Measurements from ENCODE around the gene CD164.
"Not testable (repeated sequence)": the region's sequence is repeated elsewhere in the genome, so short reads cannot be mapped to it uniquely, and the experiment has no call there.

Gene CD164

DNA sequence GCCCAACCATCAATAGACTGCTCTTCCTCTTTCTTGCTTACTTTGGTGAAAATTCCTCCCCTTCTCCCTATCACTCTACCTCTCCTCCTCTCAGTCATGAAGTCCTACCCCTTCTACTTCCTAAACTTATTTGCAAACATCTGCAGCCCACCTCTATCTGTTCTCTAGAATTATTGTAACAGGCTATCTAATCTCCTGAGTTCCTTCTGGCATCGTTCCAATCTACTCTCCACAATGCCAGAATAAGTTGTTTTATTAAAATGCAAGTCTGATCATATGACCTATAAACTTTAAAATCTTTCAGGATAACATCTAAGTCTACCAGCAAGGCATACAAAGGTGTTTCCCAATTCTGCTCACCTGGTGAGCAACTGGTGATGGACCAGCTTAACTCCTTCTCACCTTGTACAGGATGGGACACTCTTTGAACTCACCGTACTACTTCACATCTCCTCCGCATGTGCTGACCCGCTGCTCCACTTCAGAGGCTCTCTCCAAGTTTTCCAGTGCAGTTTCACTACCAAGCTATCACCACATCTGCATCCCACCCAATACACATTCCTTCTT is 7.9 kb downstream of the CD164 start:
- DNase-seq, result no peak

DNA sequence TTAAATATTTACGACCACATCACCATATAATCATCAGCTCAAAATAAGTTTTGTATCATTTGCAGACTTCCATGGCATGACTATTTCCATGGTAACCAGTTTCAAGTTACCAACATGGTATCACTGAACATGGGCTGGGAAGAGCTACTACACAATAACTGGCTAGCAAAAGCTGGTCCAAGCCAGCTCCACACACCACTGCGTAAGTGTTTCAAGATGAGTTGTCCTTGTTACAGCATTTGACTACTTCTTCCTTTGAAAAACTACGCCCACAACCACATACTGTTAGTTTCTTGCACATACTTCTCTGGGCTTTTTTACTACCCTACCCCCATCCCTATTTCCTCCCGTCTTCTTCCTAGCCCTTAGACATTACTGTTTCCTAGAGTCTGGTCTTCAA is 8.5 kb downstream of the CD164 start:
- DNase-seq, result no peak

DNA sequence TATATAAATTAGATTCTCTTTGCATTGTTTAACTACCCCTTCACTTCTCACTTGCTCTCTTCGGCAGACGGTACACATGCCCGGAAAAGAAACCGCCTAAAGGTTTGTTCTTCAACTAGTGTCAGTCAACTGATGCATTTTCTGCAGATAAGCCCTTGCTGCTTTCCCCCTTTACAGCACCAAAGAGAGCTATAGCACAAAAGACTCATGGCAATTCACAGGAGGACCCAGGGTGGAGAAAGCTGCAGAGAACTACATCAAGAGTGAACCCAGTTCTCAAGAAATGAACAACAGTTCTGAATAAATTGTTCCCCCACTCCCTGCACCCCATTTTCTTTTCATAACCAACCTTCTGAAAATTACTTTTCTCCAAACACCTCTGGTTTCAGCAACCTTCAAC is 8.9 kb downstream of the CD164 start:
- DNase-seq, result peak; percentile 52

DNA sequence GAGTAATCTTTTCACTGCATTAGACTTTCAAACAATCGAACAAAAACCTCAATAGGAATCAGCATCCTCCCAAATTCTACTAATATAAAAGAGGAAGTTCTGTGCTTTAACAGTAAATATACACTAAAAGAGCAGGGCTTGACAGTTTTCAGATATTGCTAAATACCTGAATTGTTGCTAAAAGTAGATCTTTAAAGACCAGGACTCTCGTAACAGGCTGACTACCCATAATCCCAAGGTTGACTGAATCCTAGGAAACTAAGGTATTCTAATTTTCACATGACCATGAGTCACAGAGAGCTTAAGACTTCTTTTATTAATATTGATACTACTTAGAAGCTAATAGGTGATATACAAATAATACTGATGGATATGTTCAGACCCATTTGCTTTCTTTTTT is 10.1 kb downstream of the CD164 start:
- DNase-seq, result no peak

- DNase-seq, result no peak
Observed at GRCh38 chr6:109370792-109371191, 11.5 kb downstream of the CD164 start.

DNA sequence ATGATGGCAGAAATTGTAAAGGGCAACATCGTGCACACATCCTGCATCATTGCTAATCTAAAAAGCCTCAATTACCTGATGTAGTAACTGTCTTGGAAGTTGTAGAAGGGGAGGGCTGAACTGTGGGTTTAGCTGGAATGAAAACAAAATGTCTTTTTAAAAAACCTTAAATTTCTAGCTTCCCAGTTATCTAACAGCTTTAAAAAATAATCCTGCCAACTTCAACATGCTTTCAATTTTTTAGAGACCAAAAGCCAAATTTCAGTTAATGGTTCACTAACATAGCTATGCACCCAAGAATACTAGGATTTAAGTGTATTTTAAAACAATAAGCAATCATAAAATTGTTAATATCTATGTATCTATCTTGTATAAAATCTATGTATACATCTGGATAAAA is 11.9 kb downstream of the CD164 start:
- DNase-seq, result no peak

DNA sequence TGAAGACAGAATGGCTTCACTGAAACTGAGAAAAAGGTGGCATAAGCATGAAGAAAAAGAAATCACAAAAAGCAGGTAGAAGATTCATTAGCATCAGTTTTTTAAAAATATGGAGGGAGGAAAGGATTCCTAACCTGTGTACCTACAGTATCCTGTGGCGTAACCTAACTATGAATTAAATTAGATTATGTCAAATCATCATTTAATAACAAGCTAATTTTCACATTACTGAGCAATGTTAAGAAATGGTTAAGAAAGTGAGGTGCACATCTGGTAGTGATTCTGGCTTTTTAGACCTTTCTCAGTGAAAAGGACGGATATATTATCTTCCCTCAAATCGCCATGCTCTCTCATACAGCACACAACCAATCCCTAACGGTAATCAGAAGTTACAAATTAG is 12.5 kb downstream of the CD164 start:
- no peak for DNase-seq

DNA sequence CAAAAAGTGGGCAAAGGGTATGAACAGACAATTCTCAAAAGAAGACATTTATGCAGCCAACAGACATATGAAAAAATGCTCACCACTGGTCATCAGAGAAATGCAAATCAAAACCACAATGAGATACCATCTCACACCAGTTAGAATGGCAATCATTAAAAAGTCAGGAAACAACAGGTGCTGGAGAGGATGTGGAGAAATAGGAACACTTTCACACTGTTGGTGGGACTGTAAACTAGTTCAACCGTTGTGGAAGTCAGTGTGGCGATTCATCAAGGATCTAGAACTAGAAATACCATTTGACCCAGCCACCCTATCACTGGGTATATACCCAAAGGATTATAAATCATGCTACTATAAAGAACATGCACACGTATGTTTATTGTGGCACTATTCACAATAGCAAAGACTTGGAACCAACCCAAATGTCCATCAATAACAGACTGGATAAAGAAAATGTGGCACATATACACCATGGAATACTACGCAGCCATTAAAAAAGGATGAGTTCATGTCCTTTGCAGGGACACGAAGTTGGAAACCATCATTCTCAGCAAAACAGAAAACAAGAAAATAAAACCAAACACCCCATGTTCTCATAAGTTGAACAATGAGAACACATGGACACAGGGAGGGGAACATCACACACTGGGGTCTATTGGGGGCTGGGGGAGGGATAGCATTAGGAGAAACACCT is 17.7 kb downstream of the CD164 start:
- DNase-seq, result not testable (repeated sequence)

GRCh38 chr6:109363753-109364152 is 18.5 kb downstream of the CD164 start:
- DNase-seq, result no peak

DNA sequence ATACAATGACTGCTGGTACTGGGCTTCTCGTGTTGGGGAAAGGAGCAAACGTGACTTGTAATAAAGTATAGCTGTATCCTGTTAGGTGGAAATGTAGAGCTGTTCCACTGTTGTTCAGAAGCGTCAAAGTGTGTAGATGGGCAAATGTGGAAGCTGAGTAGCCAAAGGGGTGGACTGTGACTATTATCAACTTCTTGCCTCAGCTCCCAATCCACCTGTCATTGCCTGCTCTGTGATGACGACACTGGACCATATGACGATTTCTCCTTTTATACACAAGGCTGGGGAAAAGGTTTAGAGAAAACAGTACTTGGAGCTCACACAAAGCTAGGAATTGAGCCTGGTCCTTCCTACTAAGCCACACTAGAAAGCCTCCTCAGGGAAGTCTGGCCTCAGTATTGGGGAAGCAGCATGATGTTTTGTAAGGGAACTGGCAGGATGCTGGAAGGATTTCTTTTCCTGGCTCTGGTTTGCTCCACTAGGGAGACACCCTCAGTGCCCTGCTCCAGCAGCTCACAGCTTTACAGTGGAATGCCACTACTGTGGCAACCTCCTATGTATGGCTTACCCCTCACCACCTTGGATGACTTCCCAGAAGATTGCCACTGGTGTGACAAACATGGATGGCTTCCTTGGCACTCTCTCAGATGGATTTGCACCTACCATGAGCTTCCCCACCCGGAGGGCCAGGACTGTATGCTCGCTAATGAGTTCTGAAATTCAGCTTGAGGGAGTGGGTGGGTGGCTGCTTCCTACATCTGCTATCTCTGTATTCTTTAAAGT is 20.0 kb downstream of the CD164 start:
- DNase-seq, result no peak

DNA sequence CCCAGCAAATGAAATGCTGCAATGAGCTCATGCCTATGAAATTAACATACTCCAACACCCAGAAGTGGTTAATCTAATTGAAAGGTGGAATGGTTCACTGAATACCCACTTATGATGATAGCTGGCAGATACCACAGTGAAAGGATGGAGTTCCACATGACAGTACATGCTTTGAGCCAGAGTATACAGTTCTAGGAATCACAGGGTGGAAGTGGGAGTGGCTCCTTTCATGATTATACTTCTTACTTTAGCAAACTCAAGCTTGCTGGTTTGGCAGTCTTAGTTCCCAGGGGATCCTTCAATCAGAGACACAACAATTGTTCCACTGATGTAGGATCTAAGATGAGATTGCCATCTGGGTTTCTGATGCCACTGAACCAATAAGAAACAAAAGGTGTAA is 21.5 kb downstream of the CD164 start:
- no peak for DNase-seq

DNA sequence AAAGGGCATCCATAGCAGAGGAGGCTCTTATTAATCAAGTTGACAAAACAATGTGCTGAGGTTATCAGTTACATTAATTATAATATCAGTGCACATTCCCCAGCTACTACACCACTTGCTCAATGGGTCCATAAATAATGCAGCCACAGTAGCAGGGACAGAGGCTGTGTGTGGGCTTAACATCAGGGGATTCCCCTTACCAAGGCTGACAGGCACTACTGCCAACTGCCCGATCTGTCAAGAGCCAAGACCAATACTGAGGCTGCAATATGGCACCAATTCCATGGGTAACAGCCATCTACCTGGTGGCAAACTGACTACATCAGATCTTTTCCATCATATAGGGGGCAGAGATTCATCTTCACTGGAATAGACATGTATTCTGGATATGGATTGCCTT is 22.0 kb downstream of the CD164 start:
- no peak for DNase-seq

GRCh38 chr6:109359248-109359647 is 23.0 kb downstream of the CD164 start:
- DNase-seq, result no peak

DNA sequence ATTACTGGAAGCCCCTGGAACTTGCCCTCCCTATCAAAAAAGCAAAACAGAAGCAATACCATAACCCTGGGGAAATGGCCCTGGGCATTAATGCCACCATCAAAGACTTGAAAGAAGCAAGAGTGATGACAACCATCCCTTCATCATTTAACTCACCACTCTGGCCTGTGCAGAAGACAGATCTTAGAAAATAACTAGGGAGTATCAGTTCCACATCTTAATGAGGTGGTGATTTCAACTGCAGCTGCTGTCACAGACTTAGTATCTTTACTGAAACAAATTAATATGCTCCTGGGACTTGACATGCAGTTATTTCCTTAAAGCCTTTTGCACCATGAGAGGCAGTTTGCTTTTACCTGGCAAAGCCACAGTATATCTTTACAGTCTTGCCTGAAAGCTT is 24.1 kb downstream of the CD164 start:
- no peak for DNase-seq

- DNase-seq, result no peak
Observed at GRCh38 chr6:109356237-109356636, 26.0 kb downstream of the CD164 start.

- no peak for DNase-seq
Observed at GRCh38 chr6:109351231-109352130, 30.8 kb downstream of the CD164 start.

DNA sequence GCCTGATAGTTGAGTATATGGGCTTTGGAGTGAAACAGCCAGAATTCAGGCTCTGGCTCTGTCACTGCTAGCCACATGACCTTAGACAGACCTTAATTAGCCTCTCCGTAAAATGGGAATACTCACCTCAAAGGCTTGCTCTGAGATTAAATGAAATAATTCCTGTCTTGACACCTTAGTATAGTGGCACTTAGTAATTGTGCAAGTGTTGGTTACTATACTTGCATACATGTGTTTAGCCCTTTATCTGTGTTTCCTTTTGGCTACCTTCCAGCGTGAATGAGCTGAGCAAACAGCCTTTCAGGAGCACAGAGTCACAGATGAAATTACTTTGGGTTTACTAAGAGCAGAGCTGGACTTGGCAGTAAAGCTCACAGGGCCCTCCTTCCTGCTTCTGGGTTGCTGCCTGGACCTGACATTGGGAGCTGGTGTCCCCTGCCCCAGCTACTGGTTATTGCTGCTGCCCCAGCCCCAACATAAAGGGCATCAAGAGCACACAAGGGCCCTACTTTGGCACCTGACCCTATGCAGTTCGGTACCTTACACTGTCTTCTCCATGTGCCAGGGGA is 32.8 kb downstream of the CD164 start:
- DNase-seq, result peak; percentile 98

GRCh38 chr6:109348226-109348625 is 34.0 kb downstream of the CD164 start:
- no peak for DNase-seq

GRCh38 chr6:109347779-109348178 is 34.5 kb downstream of the CD164 start:
- DNase-seq, result no peak

DNA sequence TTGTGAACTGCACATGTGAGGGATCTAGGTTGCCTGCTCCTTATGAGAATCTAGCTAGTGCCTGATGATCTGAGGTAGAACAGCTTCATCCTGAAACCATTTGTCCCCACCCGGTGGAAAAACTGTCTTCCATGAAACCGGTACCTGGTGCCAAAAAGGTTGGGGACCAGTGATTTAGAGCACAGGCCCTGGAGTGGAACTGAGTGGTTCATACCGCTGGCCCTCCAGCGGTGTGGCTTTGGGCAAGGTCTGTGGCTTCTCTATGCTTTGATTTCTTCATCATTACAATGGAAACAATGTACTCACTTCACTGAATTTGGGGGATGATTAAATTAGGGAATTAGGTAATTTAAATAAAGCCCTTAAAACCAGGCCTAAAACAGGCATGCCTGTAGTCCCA is 36.3 kb downstream of the CD164 start:
- DNase-seq, result no peak

- DNase-seq, result no peak
Observed at GRCh38 chr6:109344226-109344625, 38.0 kb downstream of the CD164 start.

DNA sequence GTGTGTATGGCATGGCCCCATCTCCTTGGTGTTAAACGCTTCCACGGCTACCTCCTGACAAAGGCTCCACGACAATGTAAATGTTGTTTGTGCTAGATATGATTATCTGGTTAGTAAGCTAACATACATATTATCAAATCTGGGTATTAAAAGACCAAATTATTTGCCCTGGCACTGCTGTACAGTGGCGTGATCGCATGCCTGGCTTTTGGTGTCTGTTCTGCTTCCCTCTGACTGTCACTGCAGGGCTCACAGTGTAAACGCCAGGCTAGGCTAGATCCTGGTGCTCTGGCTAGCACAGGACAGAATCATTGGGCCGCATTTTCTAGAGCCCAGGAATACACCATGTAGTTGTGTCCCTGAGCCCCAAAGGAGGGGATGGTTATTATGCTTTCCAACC is 38.7 kb downstream of the CD164 start:
- no peak for DNase-seq

DNA sequence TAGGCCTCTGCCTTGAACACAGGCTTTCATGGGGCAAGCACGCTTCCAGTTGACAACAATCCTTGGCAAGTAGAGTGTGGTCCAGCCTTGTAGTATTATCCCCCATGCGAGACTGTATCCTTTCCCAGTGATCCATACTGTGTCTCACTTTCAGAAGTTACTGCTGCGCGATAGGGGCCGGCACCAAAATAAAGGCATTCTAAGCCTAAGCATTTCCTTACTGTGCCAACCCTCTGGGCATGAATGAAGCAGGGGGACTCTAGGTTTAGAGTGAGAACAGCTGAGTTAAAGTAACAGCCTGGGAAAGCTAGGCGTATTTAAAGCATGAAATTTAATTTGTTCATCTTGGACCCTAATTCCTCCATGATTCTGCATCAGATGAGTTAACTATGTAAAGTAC is 39.4 kb downstream of the CD164 start:
- no peak for DNase-seq
